OCI-LY7 (cell line): ENCODE results near the gene CCDC184.

Source experiments
- CTCF ChIP-seq: fragments of 200-600 bp; sonication (generic); conservative IDR thresholded peaks from 2 replicates; pipeline ENCODE4 v1.5.1; 2014; ENCODE audit warnings: mild to moderate bottlenecking, antibody characterized with exemption, low read length, moderate library complexity, mixed read lengths
- EZH2phosphoT487 ChIP-seq: fragments of 200-600 bp; sonication (generic); IDR thresholded peaks from 2 replicates; pipeline ENCODE4 v1.6.1; 2018; ENCODE audit warnings: low read depth, borderline replicate concordance, mild to moderate bottlenecking, mixed run types, antibody characterized with exemption, low read length, moderate library complexity, mixed read lengths

DNA sequence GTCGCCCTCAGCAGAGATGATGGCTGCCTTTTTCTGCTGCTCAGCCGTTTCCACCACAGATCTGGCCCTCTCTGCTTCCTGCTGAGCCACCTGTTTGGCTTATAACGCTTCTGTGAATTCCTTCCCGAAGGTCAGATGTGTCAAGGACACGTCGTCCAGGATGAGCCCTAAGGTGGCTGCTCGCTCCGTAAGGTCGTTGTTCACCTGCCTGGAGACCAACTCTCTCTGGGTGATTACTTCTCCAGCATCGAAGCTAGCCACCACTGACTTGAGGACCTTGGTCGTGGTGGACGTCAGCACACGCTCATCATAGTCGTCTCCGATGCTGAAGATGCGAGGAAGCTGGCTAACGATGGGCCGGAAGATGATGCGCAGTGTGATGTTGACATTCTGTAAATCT, 14.4 kb upstream of the CCDC184 start:
- TF ChIP-seq EZH2phosphoT487 (no peak), CTCF (no peak)
